ENCODE measurements around the gene FAF1. TPM values are rescaled to one million over a fixed set of nuclear protein-coding genes. Genes with fewer than 3 reads are reported as not detected.

FAF1 gene
- polyA plus RNA-seq, 1 of the 3 experiments (the other 2 are of a cell fraction): 8.7 TPM

DNA sequence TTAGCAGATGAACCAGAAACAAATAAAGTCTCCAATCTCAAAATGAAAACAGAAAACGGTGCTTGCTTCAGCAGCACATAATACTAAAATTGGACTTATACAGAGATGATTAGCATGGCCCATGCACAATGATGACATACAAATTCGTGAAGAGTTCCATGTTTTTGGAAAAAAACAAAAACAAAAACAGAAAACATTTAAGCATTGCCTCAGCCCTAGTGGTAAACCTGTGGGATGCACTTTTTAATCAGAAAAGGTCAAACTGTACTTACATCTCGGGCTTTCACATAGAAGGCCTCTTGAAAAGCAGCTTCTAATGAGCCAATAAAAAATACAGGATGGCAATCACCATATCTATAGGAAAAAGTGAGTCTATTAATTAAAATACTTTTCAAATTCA, 377.7 kb downstream of the FAF1 start (continued):
- TF ChIP-seq USF2 (IDR thresholded peaks at IDR 0.05; ENCODE audit: borderline replicate concordance, low read depth, low read length) (no peak), SIN3A (IDR thresholded peaks at IDR 0.05; ENCODE audit: borderline replicate concordance, low read depth, low read length) (no peak), GATA2 (CRISPR knock-in tag; IDR thresholded peaks at IDR 0.05) (no peak), CTCF (IDR thresholded peaks at IDR 0.05) (no peak; the same call in 1 of the 2 replicates)
- TF ChIP-seq, protein P1, sequence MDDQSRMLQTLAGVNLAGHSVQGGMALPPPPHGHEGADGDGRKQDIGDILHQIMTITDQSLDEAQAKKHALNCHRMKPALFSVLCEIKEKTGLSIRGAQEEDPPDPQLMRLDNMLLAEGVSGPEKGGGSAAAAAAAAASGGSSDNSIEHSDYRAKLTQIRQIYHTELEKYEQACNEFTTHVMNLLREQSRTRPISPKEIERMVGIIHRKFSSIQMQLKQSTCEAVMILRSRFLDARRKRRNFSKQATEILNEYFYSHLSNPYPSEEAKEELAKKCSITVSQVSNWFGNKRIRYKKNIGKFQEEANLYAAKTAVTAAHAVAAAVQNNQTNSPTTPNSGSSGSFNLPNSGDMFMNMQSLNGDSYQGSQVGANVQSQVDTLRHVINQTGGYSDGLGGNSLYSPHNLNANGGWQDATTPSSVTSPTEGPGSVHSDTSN (IDR thresholded peaks at IDR 0.05): no peak

DNA sequence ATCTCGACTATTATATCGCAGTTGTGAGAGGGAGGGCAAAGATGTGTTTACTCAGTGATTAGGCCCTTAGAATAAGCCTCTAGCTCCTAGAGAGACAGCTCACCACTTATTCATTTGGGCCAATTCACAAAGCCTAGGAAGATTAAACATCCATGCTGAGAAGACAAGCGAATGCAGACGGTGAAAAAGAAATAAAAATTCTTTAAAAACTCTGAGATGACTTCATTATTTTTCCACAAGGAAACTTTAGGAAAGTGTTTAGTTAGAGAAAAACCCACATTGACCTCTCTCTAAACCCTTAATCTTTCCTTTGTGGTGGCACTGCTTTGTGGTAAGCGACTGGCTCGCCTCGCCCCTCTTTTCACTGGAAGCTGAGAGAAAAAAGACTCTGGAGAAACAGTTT, 390.0 kb downstream of the FAF1 start:
- WGBS (ENCODE audit: low lambda C conversion rate): 82% methylated on average over 7 of the region's 7 CpGs
- ChIA-PET POLR2A (no interaction called here), CTCF (interaction anchor here (1.4 kb wide), 1 partner anchor 13 kb away, joined by 3 read pairs; no protein-coding TSS in a partner anchor)
- Histone ChIP-seq H3K36me3 (replicated peaks in 1 of 2; ENCODE audit: control insufficient read depth in 1 of 2, insufficient read depth in 2 of 2, low read length in 1 of 2) (peaks cover 27 to 30% of the 10 kb centered on the region in 2 experiments), H3K9me2 (no peaks in the 10 kb centered on the region), H3K4me2 (no peak overlapping the region), H3K4me3 (ENCODE audit: low read depth in 2 of 2, low read length in 1 of 2) (no peak overlapping the region), H3F3A (replicated peaks; ENCODE audit: insufficient read depth) (no peaks in the 10 kb centered on the region), H3K27me3 (ENCODE audit: insufficient read depth) (no peaks in the 10 kb centered on the region), H3K4me1 (ENCODE audit: control insufficient read depth in 1 of 2, insufficient read depth in 2 of 2, low read depth in 1 of 2, low read length in 1 of 2) (peaks cover 0 to 14% of the 10 kb centered on the region in 2 experiments; a peak in 2 of 4 replicates), H3K79me2 (ENCODE audit: insufficient read depth) (no peaks in the 10 kb centered on the region), H3K9me3 (no peaks in the 10 kb centered on the region), H2AFZ (ENCODE audit: low read depth) (no peak overlapping the region), H3K27ac (ENCODE audit: low read depth in 2 of 2, low read length in 1 of 2) (no peak overlapping the region; a peak in 1 of 4 replicates), H4K20me1 (ENCODE audit: insufficient read depth) (no peaks in the 10 kb centered on the region), H3K9ac (no peak overlapping the region)
- TF ChIP-seq GATA2 (CRISPR knock-in tag; IDR thresholded peaks at IDR 0.05): no peak
- no peak for TF ChIP-seq RXRA (IDR thresholded peaks at IDR 0.05; ENCODE audit: borderline replicate concordance, low read depth)
- TF ChIP-seq USF2 (IDR thresholded peaks at IDR 0.05; ENCODE audit: borderline replicate concordance, low read depth, low read length): no peak
- no peak for TF ChIP-seq RAD21 (IDR thresholded peaks at IDR 0.05; ENCODE audit: low read length)
- TF ChIP-seq TEAD4 (IDR thresholded peaks at IDR 0.05; ENCODE audit: borderline replicate concordance, insufficient read depth): no peak
- no peak for TF ChIP-seq CHD2 (IDR thresholded peaks at IDR 0.05; ENCODE audit: low read length, partially characterized antibody)
- TF ChIP-seq FOXJ3 (CRISPR knock-in tag; IDR thresholded peaks at IDR 0.05): no peak
- no peak for TF ChIP-seq GABPA (IDR thresholded peaks at IDR 0.05; ENCODE audit: low read depth)
- no peak for TF ChIP-seq NRF1 (IDR thresholded peaks at IDR 0.05; ENCODE audit: low read depth, low read length)
- no peak for TF ChIP-seq EZH2phosphoT487 (IDR thresholded peaks at IDR 0.05; ENCODE audit: borderline replicate concordance, low read depth)
- TF ChIP-seq, protein P2, sequence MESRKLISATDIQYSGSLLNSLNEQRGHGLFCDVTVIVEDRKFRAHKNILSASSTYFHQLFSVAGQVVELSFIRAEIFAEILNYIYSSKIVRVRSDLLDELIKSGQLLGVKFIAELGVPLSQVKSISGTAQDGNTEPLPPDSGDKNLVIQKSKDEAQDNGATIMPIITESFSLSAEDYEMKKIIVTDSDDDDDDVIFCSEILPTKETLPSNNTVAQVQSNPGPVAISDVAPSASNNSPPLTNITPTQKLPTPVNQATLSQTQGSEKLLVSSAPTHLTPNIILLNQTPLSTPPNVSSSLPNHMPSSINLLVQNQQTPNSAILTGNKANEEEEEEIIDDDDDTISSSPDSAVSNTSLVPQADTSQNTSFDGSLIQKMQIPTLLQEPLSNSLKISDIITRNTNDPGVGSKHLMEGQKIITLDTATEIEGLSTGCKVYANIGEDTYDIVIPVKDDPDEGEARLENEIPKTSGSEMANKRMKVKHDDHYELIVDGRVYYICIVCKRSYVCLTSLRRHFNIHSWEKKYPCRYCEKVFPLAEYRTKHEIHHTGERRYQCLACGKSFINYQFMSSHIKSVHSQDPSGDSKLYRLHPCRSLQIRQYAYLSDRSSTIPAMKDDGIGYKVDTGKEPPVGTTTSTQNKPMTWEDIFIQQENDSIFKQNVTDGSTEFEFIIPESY (IDR thresholded peaks at IDR 0.05; ENCODE audit: borderline replicate concordance, low read depth): no peak
- TF ChIP-seq NFIC (IDR thresholded peaks at IDR 0.05; ENCODE audit: borderline replicate concordance): no peak
- no peak for TF ChIP-seq RFX5 (IDR thresholded peaks at IDR 0.05; ENCODE audit: low read length)
- no peak for TF ChIP-seq MXI1 (IDR thresholded peaks at IDR 0.05; ENCODE audit: low read depth, low read length)
- no peak for DNase-seq
